Upper lobe of left lung (tissue), 4 donors: ENCODE results near the gene FTL.

Source experiments
- CTCF ChIP-seq, 6 experiments: fragments of 450-650 bp in 4 of 6; fragments of 200-600 bp in 2 of 6; sonication (generic) in 2 of 6; IDR thresholded peaks; one replicate each; pipeline ENCODE4 v1.5.1; 2016 to 2019; ENCODE audit warnings: antibody characterized with exemption in 6 of 6
- EP300 ChIP-seq, 4 donors: sonication (generic); formaldehyde crosslinking; IDR thresholded peaks; one replicate each; pipeline ENCODE4 v1.5.1; 2017; ENCODE audit warnings: antibody characterized with exemption in 4 of 4, control low read depth in 2 of 4
- POLR2A ChIP-seq, 4 donors: fragments of 450-650 bp; IDR thresholded peaks; one replicate each; pipeline ENCODE4 v1.5.1; 2016 to 2017; ENCODE audit warnings: antibody characterized with exemption in 4 of 4, mild to moderate bottlenecking in 2 of 4
- POLR2AphosphoS5 ChIP-seq, 2 donors: sonication (generic); formaldehyde crosslinking; IDR thresholded peaks; one replicate each; pipeline ENCODE4 v1.5.1; 2017; ENCODE audit warnings: antibody characterized with exemption in 2 of 2

GRCh38 chr19:48992581-48993174 is 27.6 kb downstream of the FTL start:
- TF ChIP-seq CTCF (IDR thresholded peaks at IDR 0.05) (no peak), POLR2A (IDR thresholded peaks at IDR 0.05) (no peak), POLR2AphosphoS5 (IDR thresholded peaks at IDR 0.05) (no peak), EP300 (IDR thresholded peaks at IDR 0.05) (no peak)
